NT2/D1 (cell line): ENCODE data around the gene CEP152.

Experiments used
- SUZ12 ChIP-seq: IDR thresholded peaks from 2 replicates; pipeline ENCODE4 v1.6.1; 2011; ENCODE audit not compliant: insufficient read length, insufficient read depth; ENCODE audit errors: extremely low read depth
- YY1 ChIP-seq: IDR thresholded peaks from 2 replicates; pipeline ENCODE4 v1.6.1; 2011; ENCODE audit not compliant: insufficient read length, insufficient read depth
- ZNF274 ChIP-seq: IDR thresholded peaks from 2 replicates; pipeline ENCODE4 v1.6.1; 2011; ENCODE audit warnings: mild to moderate bottlenecking, low read depth, low read length

DNA sequence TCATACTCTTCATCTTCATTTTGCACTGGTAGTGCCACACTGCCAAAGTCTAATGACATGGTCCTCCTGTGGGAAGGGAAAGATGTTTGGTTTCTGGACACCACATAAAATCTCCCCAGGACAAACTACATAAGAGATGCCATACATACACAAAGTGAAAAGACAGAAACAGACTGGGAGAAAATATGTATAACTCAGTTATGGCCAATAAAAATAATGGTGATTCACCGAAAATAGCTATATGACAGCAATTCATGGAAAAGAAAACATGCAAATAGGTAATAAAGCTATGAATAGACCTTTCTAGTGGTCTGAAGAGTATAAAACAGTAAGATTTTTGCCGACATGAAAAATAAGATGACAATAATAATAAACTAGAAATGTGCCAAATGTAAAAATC lies 5.3 kb downstream of the CEP152 start:
- TF ChIP-seq YY1 (no peak), ZNF274 (no peak), SUZ12 (no peak)
